Measurements from ENCODE around the gene RALGDS. TPM values are rescaled to one million over a fixed set of nuclear protein-coding genes. Genes with fewer than 3 reads are reported as not detected.
A peak's percentile ranks its signal among the peaks of the same experiment; 100 is the strongest.

Gene RALGDS
- total and polyA plus RNA-seq, 2 of the 13 experiments (the other 11 are each of a cell fraction or from before 2014, with no cell fraction given), result 12.9 to 25.5 TPM

- TF ChIP-seq ZBTB10 (CRISPR knock-in tag; IDR thresholded peaks at IDR 0.05; ENCODE audit: borderline replicate concordance) (no peak), ZNF589 (CRISPR knock-in tag; conservative IDR thresholded peaks at IDR 0.05) (no peak)
Observed at GRCh38 chr9:133107245-133107722, 13.8 kb downstream of the RALGDS start (continued).

DNA sequence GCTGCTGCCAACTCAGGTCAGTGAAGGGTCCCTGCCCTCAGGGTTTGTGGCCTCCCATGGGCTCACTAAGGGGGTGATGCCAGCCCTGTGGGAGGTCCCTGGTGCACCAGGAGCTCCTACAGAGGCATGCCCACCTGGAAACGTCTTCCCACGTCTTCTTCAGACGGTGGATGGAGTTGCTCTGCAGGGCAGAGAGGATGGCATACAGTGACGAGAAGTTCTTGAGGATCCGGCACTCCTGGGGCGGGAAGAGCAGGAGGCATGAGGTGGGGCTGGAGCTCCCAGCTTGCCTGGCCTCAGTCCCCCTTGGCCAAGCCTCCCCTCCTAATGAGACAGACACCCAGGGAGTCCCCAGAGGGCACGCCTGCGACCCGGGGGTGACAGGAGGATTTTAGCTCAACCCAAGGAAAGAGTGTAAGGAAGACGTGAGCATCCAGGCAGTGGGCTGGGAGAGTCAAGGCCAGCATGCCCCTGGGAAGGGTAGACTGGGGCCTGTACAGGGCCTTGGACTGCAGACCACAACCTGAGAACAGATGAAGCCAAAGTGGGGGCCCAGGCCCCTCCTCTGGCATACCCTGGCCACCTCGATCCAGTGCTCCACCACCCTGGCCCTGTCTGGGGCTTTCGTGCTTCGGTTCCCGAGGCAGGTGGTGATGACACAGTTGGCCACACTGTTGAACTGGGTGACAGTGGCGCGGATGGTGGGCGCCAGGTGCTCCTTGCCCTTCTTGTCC is 14.4 kb downstream of the RALGDS start:
- intact Hi-C loops (cut with micrococcal nuclease; ENCODE audit: unreplicated experiment) (no loop called here), in situ Hi-C loops (cut with HindIII; ENCODE audit: extremely low pct_ligation_motif_present, low pct_unique_long_range_greater_than_20kb) (loop anchor here (5.0 kb wide), 1 partner anchor 41 kb away; no protein-coding TSS in a partner anchor)
- POLR2A ChIA-PET, result interaction anchor here (1.6 kb wide), 1 partner anchor 37 kb away, joined by 3 read pairs; no protein-coding TSS in a partner anchor
- Histone ChIP-seq H3K9ac (ENCODE audit: insufficient read depth, low read depth, low read length) (no peak overlapping the region), H3K9me3 (ENCODE audit: low read length) (no peaks in the 10 kb centered on the region), H3K79me2 (ENCODE audit: insufficient read depth, low read length) (no peaks in the 10 kb centered on the region), H3K36me3 (replicated peaks in 1 of 2; ENCODE audit: control insufficient read depth in 1 of 2, insufficient read depth in 2 of 2, low read length in 2 of 2) (peaks cover 24 to 55% of the 10 kb centered on the region in 2 experiments; a peak in 4 of 5 replicates), H4K20me1 (ENCODE audit: insufficient read depth, low read length) (peaks cover 6% of the 10 kb centered on the region; the same call in 1 of the 2 replicates), H3K4me1 (ENCODE audit: insufficient read depth, low read length) (no peaks in the 10 kb centered on the region), H3K4me3 (replicated peaks in 1 of 3; ENCODE audit: insufficient read depth in 1 of 3, low read depth in 2 of 3, low read length in 3 of 3) (no peak overlapping the region), H3K27ac (ENCODE audit: extremely low read length, insufficient read depth, low read length) (no peak overlapping the region), H2AFZ (ENCODE audit: low read length) (no peak overlapping the region), H3K27me3 (ENCODE audit: control insufficient read depth in 1 of 2, insufficient read depth in 2 of 2, low read length in 2 of 2) (no peaks in the 10 kb centered on the region), H3K4me2 (ENCODE audit: low read depth, low read length) (no peak overlapping the region)
- DNase-seq (ENCODE audit: low spot score), result no peak
- no TSS peak for BruUV-seq (replicated peaks)
- no peak for FAIRE-seq
- 92% methylated on average over 10 of the region's 17 CpGs for WGBS (ENCODE audit: low lambda C conversion rate)
- TF ChIP-seq RBM22 (optimal IDR thresholded peaks at IDR 0.05; ENCODE audit: low read length) (peak; percentile 40), KDM5B (CRISPR knock-in tag; IDR thresholded peaks at IDR 0.05; ENCODE audit: borderline replicate concordance) (no peak)
- no peak for ATAC-seq
- CTCF ChIA-PET (ENCODE audit: low intra/inter-chr PET ratio, low total read pairs), result interaction anchor here (5.1 kb wide), 1 partner anchor 40 kb away, joined by 70 read pairs; no protein-coding TSS in a partner anchor
